ENCODE measurements around the gene MACROD2.

The MACROD2 gene

DNA sequence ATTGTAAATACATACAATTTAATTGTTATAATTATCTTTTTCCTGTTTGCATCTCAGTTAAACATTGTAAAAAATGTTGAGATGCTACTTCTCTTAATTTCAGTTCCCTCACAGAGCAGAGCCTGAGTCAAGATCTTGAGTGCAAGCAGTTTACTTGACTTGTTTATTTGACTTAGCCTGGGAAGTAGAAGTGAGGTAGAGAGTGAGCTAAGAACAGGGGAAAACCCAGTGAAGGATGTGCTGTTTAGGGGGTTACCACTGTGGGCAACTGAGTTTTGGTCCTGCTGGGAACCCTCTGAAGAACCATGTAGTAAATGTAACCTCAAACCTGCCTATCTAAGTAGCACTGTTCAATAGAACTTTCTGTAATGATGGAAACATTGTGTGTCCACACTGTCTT is 837.3 kb downstream of the MACROD2 start:
- no peak for DNase-seq

DNA sequence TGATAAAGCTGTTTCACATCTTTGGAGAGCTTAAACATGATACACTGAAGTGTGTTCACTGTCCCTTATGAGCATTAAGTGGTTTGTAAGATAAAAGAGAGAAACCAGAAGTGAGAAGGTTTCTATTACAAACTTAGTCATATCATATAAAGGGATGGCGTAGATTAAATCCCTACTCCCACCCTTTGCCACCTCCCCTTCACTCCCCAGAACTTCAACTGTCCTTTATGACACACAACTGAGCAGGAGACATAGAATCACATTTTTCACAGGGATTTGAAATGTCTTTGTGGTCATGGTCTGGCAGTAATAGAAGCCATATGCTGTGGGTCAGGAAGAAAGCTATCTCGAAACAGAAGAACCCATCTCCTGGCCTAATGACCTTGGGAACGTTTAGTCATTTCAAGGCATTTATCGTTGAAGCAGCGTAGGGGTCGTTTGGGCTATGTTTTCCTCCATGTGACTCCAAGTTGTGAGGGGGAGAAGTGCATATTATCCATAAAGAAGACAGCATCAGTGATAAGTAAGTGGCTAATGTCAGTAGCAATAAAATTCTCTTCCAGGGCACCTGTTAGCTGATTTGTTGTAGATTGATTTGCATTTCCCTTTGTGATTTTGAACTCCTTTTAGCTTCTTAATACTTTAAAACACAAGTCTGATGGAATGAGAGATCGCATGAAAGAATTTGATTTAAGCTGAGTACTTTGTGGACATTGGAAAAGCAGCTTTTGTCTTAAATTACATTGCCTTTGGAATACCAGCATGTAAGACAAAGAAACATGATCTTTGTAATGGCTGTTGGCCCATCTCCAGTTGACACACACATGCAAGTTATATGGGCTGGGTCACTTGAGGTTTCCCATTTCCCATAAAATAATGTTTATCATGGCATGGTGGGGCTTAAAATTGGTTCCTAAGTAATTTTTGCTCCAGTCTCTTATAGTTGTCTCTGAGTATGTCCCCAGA is 843.6 kb downstream of the MACROD2 start:
- DNase-seq, result no peak

DNA sequence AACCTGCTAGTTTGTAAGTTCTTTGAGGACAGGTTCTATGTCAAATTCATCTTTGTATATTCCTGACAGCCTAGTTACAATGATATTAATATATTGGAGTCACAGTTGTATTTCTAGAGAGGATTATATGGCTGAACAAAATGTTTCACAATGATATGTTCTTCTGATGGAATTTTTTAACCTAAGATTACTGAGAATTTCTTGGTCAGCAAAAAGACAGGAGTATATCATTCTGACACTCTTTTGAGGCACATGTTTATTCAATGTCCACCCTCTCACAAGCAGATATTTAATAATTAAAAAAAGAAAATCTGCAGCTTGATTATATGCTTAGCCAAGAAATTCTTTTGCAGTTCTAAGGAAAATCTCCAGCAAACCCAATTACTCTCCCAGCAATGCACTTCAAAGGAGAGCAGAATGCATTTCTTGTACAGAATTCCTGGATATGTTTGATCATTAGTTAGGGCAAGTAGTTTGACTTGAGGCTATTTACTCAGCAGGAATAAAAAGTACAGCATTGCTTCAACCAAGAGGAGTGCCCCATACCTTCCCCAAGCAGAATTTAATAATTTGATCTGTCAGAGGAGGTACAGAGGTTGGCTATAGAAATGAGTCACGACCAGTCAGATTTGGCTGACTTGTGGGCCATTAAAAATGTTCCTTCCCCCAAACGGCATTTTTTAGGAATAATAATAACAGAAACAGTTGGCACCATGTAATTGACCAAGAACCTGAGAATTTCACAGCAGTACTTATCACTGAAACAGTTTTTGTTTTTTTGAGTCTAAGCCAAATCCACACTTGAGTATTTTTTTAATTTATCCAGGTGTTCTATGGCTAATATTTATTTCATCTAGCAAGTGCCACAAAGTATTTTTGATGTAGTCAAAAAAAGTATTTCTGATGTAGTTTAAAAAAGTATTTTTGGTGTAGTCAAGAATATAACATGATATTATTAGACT is 850.2 kb downstream of the MACROD2 start:
- no peak for DNase-seq

GRCh38 chr20:14848806-14849205 is 853.5 kb downstream of the MACROD2 start:
- DNase-seq, result no peak

GRCh38 chr20:14853079-14853478 is 857.8 kb downstream of the MACROD2 start:
- no peak for DNase-seq

- no peak for DNase-seq
Measured at GRCh38 chr20:14855171-14855570, 859.9 kb downstream of the MACROD2 start.

DNA sequence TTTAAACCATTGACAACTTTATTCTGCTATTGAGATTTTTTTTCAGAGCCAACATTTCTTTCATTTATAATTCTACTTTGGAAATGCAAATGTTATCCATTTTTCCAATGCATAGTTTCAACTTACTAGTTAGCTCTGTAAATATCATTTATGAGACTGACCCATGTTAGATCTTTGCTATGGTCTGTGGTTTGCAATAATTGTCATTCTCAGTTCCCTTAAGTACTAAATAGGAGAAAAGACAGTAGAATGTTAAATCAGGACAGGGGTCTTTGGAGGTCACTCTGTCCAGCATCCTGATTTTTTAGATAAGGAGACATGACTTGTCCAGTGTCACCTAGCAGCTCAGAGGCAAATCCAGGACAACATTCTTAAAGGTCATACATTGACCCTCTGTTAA is 864.3 kb downstream of the MACROD2 start:
- DNase-seq, result no peak

GRCh38 chr20:14860410-14860814 is 865.1 kb downstream of the MACROD2 start:
- no peak for DNase-seq

DNA sequence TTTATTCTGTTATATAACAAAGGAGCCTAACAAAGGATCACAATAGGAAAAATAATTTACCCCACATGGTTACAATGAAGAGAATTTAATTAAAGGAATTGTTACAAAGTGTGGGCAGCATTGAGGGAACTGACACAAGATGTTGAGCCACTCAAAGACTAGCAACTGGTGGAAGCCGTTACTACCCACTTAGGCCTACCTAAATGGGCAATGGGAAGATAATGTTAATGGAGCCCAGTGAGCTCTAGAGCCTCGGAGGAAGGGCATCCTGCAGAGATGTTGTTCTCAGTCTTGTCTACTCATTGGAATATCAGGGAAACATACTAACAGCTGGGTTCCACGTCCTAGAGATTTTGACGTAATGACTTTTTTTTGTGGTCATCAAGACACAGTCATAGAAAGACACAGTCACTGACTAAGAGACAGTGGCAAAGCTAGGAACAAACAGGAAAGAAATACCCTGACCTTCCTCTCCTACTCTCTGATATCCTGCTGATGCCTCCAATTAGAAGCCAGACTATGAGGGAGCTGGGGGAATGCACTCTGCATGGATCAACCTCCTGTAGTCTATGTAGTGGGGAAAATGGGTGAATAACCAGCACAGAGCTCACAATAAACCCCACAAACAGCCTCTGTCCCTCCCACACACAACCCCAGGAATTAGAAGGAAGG is 865.8 kb downstream of the MACROD2 start:
- no peak for DNase-seq

GRCh38 chr20:14865169-14865568 is 869.9 kb downstream of the MACROD2 start:
- DNase-seq, result no peak

- DNase-seq, result no peak
Measured at GRCh38 chr20:14865731-14866130, 870.4 kb downstream of the MACROD2 start.

DNA sequence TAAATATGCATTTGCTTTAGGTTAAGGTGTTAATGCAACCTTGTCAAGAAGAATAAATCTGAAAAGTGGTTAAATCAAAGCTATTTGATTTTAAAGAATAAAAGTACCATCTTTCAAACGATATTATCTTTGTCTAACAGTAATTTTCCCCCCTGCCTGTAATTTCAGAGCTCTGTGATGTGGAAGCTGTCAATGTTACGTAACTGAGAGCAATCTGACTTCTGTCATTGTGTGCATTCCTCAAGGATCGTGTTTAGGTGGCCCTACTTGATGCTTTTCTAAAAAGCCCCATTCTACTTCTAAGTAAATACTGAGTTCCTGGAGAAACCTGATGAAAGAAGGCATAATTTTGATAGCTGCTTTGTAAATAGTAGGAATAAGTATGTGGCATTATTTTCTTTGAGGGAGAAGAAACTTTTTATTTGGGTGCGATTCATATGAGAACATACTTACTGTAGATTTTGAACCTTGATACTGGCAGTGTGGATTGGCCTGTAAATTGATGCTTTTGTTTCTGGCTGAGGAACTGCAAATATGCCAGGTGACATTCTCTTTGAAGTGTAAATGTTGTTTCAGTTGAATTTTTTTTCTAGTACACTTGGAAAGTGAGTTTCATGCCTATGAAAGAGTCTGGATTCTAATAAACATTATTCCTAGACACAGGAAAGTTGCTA is 871.7 kb downstream of the MACROD2 start:
- DNase-seq, result no peak

- no peak for DNase-seq
Measured at GRCh38 chr20:14877301-14878028, 882.1 kb downstream of the MACROD2 start.

GRCh38 chr20:14878676-14879019 is 883.3 kb downstream of the MACROD2 start:
- DNase-seq, result no peak

- DNase-seq, result no peak
Measured at GRCh38 chr20:14879020-14879697, 883.8 kb downstream of the MACROD2 start.

DNA sequence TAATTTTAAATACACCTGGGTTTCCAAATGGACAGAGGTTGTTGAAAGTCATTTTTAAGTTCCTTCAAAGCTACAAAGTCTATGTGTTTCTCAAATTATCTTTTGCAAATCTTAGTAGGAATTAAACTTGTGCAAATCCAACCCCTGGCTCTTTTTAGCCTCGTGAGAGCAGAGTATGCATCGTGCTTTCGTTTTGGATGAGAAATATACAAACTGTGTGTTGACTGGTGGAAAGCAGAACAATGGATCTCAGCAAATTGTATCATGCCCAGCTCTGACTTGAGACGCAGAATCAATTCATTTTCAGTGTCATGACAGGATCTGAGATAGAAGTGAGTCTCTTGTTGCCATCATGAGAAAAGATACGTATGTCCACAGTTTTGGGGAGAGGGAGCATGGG is 884.5 kb downstream of the MACROD2 start:
- DNase-seq, result no peak

GRCh38 chr20:14881518-14881917 is 886.2 kb downstream of the MACROD2 start:
- DNase-seq, result no peak

- DNase-seq, result no peak
Measured at GRCh38 chr20:14882157-14882556, 886.8 kb downstream of the MACROD2 start.

DNA sequence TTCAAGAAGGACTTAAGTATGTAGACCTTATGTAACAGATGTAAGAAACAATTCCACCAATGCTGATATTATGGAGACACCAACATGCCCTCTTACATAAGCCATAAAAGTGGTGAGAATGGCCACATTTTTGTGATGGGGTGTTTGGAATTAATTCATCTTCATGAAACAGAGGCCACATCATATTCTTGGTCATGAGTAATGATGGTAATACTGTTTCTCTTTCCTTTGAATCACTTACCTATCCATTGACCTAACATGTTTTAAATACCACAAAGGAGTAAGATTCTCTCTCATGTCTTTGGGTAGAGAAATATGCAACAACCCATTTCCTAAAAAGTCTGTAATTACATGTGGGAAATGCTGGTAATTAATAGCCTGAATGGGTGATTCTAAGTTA is 887.5 kb downstream of the MACROD2 start:
- DNase-seq, result no peak

DNA sequence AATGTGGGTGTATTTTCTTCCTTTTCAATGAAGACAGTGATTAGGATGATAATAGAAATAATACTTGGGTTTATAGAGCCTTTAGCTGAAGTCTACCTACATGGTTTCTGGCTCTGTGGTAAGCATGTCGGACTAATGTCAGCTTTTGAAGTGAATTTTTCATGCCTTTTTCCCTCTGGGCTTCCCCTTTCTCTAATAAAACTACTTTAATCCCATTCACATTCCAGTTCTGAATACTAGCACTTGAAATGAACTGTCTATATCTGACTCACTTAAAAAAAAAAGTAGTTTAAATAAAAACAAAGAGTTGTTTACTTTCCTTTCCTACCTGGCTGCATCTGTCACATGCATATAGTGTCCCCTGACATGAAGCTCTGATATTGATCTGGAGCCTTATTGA is 888.0 kb downstream of the MACROD2 start:
- no peak for DNase-seq

DNA sequence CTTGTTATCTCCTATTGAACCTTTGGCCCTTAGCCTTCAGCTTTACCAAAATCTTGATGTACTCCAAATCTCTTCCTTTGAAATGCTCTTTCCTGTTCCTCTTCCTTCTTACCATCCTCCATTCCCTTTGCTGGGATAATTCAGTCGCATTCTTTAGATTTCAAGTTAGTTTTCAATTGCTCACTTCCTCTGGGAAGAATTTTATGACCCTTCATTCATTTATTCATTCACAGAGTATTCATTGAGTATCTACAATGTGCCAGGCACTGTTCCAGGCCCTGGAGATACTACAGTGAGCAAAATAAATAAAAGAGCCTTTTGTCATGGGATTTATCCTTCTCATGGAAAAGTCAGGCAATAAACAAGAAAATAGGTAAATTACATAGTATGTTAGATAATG is 890.3 kb downstream of the MACROD2 start:
- DNase-seq, result no peak
